ENCODE results near the gene SLC7A5.
"Not testable (repeated sequence)": the region's sequence is repeated elsewhere in the genome, so short reads cannot be mapped to it uniquely, and the experiment has no call there.

GRCh38 chr16:87887931-87888330, 18.6 kb upstream of the SLC7A5 start:
- TF ChIP-seq POLR2A (IDR thresholded peaks at IDR 0.05; ENCODE audit: insufficient read depth in 1 of 2, low read depth in 2 of 2, low read length in 2 of 2); ZNF619 (CRISPR knock-in tag; IDR thresholded peaks at IDR 0.05): not testable (repeated sequence)
